Kidney (tissue), 14 donors: ENCODE measurements around the gene PSTK. TPM values are rescaled to one million over a fixed set of nuclear protein-coding genes. Genes with fewer than 3 reads are reported as not detected.

Experiments used
- DNase-seq, 5 donors: peaks; one replicate each; pipeline ENCODE4 v3.0.0-alpha.2; 2013 to 2020
- FAIRE-seq: peaks from 2 replicates; lab custom pipeline; 2012; peaks lifted over from hg19 to GRCh38; lab: Jason Lieb, UNC
- H3K27ac ChIP-seq, 2 donors: one replicate each; pipeline ENCODE4 v1.7.0; 2013; ENCODE audit warnings: low read depth in 2 of 2, low read length in 2 of 2, inconsistent platforms in 1 of 2
- H3K27me3 ChIP-seq: one replicate; pipeline ENCODE4 v1.7.1; 2013; ENCODE audit warnings: low read length, inconsistent platforms; ENCODE audit not compliant: control insufficient read depth, insufficient read depth
- H3K36me3 ChIP-seq, 3 donors: one replicate each; pipeline versions ENCODE4 v1.7.0 to v1.7.1; 2013; ENCODE audit warnings: low read length in 3 of 3, control low read depth in 1 of 3, inconsistent platforms in 1 of 3; ENCODE audit not compliant: insufficient read depth in 3 of 3, control insufficient read depth in 2 of 3
- H3K4me1 ChIP-seq, 3 donors: one replicate each; pipeline versions ENCODE4 v1.7.0 to v1.7.1; 2013; ENCODE audit warnings: low read length in 3 of 3, inconsistent platforms in 1 of 3, low read depth in 1 of 3; ENCODE audit not compliant: control insufficient read depth in 2 of 3, insufficient read depth in 2 of 3
- H3K4me3 ChIP-seq, 3 donors: one replicate each; pipeline versions ENCODE4 v1.7.0 to v1.8.1; 2013; ENCODE audit warnings: low read length in 3 of 3, control low read depth in 1 of 3, inconsistent platforms in 1 of 3
- H3K9ac ChIP-seq, 3 donors: one replicate each; pipeline versions ENCODE4 v1.7.0 to v1.7.1; 2013; ENCODE audit warnings: low read length in 3 of 3, control low read depth in 1 of 3, inconsistent platforms in 1 of 3
- H3K9me3 ChIP-seq, 3 donors: one replicate each; pipeline versions ENCODE4 v1.7.0 to v1.7.1; 2013; ENCODE audit warnings: low read length in 3 of 3, control low read depth in 1 of 3, inconsistent platforms in 1 of 3; ENCODE audit not compliant: control insufficient read depth in 2 of 3, insufficient read depth in 1 of 3
- intact Hi-C: fragments of 100-400 bp; cut with DNase I; formaldehyde crosslinking; loops from one replicate; pipeline ENCODE4 v1.11.1; 2022
- polyA plus RNA-seq: library from polyadenylated mRNA; stranded (reverse); fragments of 350-450 nt; fragmentation: Illumina TruSeq; extraction: RNeasy Lipid Tissue Mini Kit (QIAGEN cat#74804); gene quantifications from one replicate; pipeline ENCODE4 v1.2.3, GENCODE V29; 2014; ENCODE audit warnings: low read depth, low replicate concordance; ENCODE audit not compliant: insufficient read depth
- total RNA-seq: library from RNA; stranded (reverse); fragmentation: NEBNext Ultra II Directional; extraction: Animal tissue kit (Norgen Biotek cat#: 25700); gene quantifications from one replicate; pipeline ENCODE4 v1.2.1, GENCODE V29; 2021
- TF ChIP-seq, protein P1 (sequence below): IDR thresholded peaks from 3 replicates; pipeline ENCODE4 v1.5.1; 2012; ENCODE audit warnings: mild to moderate bottlenecking, moderate library complexity, borderline replicate concordance; ENCODE audit not compliant: insufficient read depth; ENCODE audit errors: extremely low read depth
- donor health status: control.
- donor health status: control.
- donor health status: control.
- donor health status: control.
- donor health status: control.
- donor health status: DM: yes; HTN: yes; CAD: no.
- donor health status: Normal renal cell carcinoma (clear cell type).

Gene PSTK
- total and polyA plus RNA-seq, 2 donors from 2014 or later = 4.3 to 4.7 TPM

DNA sequence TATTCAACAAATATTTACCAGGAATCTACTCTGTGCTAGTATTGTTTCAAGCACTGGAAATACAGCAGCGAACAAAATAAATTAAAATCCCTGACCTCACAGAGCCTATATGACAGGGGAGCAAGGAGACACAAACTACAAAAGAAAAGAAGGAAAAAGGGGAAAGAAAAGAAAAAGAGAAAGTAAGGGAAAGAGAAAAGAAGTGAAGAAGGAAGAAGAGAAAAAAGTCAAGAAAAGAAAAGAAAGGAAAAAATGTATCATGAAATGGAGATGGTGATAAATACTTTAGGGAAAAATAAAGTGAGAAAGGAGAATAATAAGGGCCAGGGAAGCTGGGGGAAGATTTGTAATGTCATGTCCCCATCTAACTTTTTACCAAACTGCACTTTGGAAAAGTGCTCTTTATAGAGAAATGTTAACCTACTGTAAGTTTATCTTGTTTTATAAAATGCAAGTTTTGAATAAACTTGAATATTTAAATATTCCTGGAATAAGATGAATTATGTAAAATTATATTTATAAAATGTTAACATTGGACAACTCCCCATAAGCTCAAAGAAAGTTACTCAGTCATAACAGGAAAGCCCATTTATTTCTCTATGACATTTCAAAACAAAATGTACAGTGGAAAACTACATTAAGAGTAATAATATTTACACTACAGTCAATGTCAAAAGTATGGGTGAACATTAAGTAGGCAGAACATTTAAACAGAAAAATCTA is 40.9 kb upstream of the PSTK start:
- Histone ChIP-seq H3K9ac (no peak overlapping the region), H3K9me3 (no peaks in the 10 kb centered on the region), H3K4me3 (no peak overlapping the region), H3K4me1 (no peaks in the 10 kb centered on the region), H3K27ac (no peak overlapping the region), H3K27me3 (no peaks in the 10 kb centered on the region), H3K36me3 (peaks cover 5 to 20% (median 5%) of the 10 kb centered on the region in 3 donors)
- intact Hi-C loops = no loop called here
- DNase-seq (no peak), FAIRE-seq (no peak)
- TF ChIP-seq, protein P1, sequence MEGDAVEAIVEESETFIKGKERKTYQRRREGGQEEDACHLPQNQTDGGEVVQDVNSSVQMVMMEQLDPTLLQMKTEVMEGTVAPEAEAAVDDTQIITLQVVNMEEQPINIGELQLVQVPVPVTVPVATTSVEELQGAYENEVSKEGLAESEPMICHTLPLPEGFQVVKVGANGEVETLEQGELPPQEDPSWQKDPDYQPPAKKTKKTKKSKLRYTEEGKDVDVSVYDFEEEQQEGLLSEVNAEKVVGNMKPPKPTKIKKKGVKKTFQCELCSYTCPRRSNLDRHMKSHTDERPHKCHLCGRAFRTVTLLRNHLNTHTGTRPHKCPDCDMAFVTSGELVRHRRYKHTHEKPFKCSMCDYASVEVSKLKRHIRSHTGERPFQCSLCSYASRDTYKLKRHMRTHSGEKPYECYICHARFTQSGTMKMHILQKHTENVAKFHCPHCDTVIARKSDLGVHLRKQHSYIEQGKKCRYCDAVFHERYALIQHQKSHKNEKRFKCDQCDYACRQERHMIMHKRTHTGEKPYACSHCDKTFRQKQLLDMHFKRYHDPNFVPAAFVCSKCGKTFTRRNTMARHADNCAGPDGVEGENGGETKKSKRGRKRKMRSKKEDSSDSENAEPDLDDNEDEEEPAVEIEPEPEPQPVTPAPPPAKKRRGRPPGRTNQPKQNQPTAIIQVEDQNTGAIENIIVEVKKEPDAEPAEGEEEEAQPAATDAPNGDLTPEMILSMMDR = no peak

DNA sequence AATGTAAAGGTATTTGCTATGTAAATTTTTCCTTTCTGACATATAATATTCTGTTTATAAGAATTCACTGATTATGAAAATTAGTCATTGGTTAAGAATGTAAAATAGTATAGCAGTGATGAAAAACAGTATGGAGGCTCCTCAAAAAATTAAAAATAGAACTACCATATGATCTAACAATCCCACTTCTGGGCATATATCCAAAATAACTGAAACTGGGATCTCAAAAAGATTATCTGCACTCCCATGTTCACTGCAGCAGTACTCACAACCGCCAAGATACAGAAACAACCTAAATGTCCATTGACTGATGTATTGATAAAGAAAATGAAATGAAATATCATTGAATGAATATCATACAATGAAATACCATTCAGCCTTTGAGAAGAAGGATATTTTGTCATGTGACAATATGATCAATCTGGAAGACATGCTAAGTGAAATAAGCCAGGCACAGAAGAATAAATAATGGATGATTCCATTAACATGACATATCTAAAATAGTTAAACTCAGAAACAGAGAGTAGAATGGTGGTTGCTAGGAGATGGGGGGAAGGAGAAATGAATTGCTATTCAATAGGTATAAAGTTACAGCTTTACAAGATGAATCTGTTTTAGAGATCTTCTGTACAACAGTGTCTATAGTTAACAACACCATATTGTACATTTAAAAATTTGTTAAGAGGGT is 40.2 kb upstream of the PSTK start:
- intact Hi-C loops = no loop called here
- TF ChIP-seq, protein P1 = no peak
- no peaks in the 10 kb centered on the region for H3K27me3 ChIP-seq
- FAIRE-seq (no peak), DNase-seq (no peak)
- H3K9ac ChIP-seq = no peak overlapping the region
- peaks cover 5 to 20% (median 5%) of the 10 kb centered on the region in 3 donors for H3K36me3 ChIP-seq
- no peaks in the 10 kb centered on the region for H3K9me3 ChIP-seq
- H3K4me3 ChIP-seq = no peak overlapping the region
- H3K4me1 ChIP-seq = no peaks in the 10 kb centered on the region
- H3K27ac ChIP-seq = no peak overlapping the region

DNA sequence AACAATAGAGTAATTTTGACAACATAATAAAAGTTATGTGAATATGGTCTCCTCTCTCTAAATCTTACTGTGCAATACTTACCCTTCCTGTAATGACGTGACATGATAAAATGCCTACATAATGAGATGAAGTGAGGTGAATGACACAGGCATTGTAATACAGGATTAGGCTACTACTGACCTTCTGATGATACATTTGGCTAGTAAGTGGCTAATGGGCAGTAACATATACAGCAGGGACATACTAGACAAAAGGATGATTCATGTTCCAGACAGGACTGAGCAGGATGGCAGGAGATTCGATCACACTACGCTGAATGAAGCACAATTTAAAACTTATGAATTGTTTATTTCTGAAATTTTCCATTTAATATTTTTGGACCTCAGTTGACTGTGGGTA is 30.9 kb upstream of the PSTK start:
- FAIRE-seq (no peak), DNase-seq (no peak)
- TF ChIP-seq, protein P1 = no peak
- intact Hi-C loops = no loop called here
- no peak overlapping the region for H3K4me3 ChIP-seq
- peaks cover 5 to 12% (median 8%) of the 10 kb centered on the region in 3 donors for H3K36me3 ChIP-seq
- H3K9ac ChIP-seq = no peak overlapping the region
- H3K27me3 ChIP-seq = no peaks in the 10 kb centered on the region
- no peak overlapping the region for H3K27ac ChIP-seq
- H3K9me3 ChIP-seq = no peaks in the 10 kb centered on the region
- peaks cover 0 to under 1% (median under 1%) of the 10 kb centered on the region in 3 donors for H3K4me1 ChIP-seq
